Measurements from ENCODE around the gene MEIOSIN.
"Not testable (repeated sequence)": the region's sequence is repeated elsewhere in the genome, so short reads cannot be mapped to it uniquely, and the experiment has no call there.

The MEIOSIN gene, protein sequence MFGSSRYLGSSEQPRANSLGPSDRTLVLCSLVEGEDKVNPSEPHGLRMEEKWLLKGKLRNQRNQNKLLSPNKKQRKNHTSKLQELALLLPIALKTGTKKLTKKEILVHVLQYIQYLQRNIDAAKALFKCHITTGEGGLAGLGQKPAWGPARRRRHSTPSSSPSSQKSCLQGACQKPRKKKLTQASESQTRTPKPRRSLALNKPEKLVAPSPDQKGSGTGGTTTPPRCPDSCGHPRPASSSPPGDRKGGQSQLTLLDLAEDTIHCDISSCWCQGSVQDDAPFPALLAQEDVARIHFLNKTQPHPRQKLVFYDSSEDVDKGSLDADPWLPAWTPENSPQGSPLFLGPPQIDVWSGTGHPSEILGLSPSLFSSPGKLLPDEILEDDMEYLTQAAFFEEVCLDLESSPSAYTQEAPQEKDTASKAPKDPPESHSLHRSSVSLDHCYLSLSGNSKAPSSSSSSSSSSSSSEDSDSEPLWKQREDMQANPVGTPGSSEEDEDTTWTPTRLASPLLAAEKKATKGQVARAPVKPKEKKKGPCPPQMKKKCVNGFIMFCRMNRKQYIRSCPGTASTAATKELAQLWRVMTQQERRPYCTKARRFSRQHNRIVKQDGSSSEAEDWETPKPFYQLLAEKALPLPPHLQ

DNA sequence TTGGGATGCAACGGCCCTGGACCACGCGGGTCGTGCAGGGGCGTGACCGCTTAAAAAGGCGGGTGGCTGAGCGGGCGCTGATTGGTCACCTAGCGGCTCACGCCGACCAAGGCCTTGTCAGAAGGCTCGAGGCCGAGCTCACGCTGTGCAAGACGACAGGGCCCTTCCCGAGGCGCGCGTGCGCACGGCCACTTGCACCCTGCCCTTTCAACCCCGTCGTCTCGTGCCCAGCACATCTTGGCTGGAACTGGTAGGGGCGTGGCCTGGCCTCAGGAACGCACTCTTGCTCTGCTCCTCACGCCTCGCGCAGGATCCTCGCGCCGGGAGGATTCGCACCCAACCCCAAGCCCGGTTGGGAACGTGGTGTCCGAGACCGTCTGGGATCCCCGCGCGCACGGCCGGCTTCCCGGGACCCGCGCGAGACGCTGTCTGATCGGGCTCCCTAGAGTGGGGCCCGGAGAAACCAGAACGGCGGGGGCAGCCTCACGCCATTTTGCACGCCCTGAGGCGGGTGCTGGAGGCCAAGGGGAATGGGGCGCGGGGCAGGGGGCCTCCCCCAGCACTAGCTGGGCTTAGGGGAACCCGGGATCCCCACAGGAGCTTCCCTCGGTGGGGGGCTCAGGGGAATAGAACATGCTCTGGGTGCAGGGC, at the start of gene MEIOSIN:
MEIOSIN (plus strand) TSS at position 280 of the 651 bp plus-strand sequence. CDS start 1,938 bp downstream, outside the sequence.
- DNase-seq (ENCODE audit: low read depth): no peak

DNA sequence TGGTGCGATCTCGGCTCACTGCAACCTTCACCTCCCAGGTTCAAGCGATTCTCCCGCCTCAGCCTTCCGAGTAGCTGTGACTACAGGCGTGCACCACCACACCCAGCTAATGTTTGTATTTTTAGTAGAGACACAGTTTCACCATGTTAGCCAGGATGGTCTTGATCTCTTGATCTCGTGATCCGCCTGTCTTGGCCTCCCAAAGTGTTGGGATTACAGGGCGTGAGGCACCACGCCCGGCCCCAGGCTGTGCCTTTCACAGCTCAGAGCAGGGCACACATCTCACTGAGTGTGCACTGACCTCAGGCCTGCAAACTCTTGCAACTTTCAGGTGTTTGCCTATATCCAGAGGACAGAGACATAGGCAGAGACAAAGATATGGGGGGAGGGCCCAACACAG, 48.2 kb upstream of the MEIOSIN start:
- DNase-seq (ENCODE audit: low read depth): not testable (repeated sequence)

DNA sequence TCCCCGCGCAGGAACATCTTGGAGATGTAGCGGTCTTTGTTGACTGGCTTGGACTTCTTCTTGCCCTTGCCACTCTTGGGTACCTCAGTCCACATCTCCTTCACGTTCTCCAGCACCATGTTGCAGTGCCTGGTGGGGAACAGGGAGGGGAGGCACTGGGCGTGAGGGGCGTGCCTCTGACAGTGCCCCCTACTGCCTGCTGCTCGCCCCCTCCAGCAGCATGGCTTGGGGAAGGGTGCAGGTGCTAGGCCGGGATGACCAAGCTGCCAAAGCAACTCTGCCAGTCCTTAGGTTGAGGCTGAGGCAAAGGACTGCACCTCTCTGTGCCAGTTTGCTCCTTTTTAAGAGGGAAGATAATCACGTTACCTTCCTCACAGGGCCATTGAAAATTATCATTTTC, 45.6 kb upstream of the MEIOSIN start:
- DNase-seq (ENCODE audit: low read depth): no peak

DNA sequence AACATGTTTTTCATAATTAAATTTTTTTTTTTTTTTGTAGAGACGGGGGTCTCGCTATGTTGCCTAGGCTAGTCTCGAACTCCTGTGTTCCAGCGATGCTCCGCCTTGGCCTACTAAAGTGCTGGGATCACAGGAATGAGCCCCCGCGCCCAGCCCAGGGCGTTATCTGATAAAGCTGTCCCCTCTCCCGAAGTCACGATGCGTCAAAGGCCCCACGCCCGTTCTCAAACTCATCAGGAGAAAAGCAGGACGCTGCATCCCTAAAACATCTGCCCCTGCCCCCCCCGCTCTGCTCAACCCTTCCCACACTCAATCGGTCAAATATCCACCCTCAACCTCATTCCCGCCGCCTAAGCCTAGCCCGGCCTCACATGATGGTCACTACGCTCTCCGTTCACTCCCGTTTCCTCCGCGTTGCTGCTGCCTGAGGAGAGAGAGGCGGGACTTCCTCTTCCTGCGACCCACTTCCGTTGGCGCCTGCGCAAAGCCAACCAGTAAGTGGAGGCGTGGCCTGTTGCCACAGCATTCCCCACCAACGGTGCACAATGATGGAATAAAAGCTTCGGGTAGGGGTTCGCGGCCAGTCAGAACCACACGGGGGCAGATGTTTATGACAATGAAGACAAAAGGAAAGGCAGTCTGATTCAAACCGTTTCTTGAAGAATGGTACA, 41.6 kb upstream of the MEIOSIN start, which contains the start of gene SNRPD2:
SNRPD2 (minus strand) TSS at position 438 of the 671 bp plus-strand sequence; CDS start at position 373, 65 bp downstream.
- DNase-seq (ENCODE audit: low read depth): peak; percentile 83

DNA sequence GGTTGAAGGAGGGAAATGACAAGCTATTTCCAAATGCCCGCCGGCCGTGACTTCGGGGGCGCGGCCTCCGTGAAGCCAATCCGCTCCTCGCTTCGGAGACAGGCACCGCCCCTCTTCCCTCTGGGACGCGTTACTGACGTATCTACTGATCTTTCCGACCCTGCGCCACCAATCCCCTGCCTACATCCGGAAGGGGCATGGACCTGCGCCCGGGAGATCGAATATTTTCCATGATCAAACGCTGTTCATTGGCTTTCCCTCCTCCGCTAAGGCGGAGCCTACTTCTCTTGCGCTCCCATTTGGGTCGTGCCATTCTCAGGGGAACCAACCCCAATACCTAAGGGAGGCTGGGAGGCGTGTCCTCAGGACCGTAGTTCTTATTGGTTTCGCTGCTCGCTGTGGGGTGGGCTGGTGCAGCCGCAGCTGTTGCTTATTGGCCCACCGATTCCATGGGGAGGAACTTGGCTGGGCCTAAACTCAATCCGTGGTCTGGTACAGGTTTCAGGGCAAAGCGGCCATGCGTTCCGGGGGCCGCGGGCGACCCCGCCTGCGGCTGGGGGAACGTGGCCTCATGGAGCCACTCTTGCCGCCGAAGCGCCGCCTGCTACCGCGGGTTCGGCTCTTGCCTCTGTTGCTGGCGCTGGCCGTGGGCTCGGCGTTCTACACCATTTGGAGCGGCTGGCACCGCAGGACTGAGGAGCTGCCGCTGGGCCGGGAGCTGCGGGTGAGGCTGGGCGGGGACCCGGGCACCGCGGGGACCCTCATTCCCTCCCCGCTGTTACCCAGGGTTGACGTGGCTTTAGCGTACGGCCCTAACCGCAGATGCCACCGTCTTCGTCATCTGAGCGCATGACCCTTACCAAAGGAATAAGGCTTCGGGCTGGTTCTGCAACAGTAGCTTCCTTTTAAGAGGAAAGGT, 40.8 kb upstream of the MEIOSIN start, which contains the start of gene QPCTL:
QPCTL (plus strand) TSS at position 480 of the 919 bp plus-strand sequence; CDS start at position 518, 38 bp downstream.
- peak; percentile 99 for DNase-seq (ENCODE audit: low read depth)

DNA sequence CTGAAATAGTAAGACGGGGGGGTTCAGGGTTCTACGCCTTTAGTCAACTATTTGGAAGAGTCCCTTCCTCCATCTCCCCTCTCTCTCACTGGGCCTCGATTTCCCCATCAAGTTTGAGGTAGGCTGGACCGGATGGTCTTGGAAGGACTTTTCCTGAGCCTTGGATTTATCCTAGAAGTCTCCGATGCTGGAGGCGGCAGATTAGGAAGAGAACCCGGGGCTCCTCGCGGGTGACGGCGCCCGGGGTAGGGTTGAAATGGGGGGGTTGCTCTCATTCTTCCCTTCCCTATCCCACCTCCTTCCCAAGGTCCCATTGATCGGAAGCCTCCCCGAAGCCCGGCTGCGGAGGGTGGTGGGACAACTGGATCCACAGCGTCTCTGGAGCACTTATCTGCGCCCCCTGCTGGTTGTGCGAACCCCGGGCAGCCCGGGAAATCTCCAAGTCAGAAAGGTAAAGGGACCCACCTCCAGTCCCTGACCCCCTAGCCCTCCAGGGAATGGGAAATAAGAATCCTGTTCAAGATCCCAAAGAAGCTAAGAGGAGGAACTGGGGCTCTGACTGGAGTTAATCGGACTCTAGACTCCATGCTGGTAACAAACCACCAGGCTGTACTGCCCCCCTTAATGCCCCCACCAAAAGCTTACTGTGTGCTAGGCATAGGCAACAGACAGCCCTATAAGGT, 40.0 kb upstream of the MEIOSIN start:
- DNase-seq (ENCODE audit: low read depth): no peak

DNA sequence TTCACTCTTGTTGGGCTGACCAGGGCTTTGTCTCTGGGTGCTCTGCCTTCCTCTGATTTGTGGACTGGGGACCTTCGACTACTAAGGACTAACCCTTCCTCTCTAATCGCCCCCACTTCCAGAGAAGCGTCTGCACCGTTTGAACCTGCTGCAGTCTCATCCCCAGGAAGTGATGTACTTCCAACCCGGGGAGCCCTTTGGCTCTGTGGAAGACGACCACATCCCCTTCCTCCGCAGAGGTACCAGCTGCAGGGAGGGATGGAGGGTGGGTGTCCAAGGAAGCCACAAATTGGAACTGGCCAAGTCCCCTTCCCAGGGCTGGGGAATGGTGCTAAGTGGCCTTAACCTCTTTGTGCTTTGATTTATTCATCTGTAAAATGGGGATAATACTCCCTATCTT, 31.6 kb upstream of the MEIOSIN start:
- no peak for DNase-seq (ENCODE audit: low read depth)

DNA sequence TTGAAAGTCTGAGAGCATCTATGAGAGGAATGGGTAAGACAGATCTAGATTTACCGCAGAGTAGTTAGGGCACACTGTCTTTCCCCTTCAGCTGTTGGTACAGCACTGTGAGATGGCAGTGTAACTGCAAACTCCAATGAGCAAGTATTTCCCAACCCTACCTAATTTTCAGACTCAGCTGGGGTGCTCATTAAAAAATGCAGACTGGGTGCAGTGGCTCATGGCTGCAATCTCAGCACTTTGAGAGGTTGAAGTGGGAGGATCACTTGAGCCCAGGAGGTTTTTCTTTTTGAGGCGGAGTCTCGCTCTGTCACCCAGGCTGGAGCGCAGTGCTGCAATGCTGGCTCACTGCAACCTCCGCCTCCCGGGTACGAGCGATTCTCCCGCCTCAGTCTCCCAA, 28.1 kb upstream of the MEIOSIN start:
- no peak for DNase-seq (ENCODE audit: low read depth)

DNA sequence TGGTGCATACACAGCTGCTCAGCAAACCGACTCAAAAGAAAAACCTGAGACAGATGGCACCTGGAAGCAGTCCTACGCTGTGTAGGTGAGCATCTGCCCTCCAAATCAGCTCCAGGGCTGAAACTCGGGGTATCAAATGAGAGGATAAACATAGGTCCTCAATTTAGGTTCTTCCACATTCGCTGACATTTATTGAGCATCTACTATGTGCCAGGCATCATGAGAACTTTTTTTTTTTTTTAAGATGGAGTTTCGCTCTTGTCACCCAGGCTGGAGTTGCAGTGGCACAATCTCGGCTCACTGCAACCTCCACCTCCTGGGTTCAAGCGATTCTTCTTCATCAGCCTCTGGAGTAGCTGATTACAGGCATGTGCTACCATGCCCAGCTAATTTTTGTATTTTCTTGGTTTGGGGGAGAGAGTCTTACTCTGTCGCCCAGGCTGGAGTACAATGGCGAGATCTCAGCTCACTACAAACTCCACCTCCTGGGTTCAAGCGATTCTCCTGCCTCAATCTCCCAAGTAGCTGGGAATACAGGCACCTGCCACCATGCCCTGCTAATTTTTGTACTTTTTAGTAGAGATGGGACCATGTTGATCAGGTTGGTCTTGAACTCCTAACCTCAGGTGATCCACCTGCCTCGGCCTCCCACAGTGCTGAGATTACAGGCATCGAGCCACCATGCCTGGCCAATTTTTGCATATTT, 27.4 kb upstream of the MEIOSIN start:
- no peak for DNase-seq (ENCODE audit: low read depth)

DNA sequence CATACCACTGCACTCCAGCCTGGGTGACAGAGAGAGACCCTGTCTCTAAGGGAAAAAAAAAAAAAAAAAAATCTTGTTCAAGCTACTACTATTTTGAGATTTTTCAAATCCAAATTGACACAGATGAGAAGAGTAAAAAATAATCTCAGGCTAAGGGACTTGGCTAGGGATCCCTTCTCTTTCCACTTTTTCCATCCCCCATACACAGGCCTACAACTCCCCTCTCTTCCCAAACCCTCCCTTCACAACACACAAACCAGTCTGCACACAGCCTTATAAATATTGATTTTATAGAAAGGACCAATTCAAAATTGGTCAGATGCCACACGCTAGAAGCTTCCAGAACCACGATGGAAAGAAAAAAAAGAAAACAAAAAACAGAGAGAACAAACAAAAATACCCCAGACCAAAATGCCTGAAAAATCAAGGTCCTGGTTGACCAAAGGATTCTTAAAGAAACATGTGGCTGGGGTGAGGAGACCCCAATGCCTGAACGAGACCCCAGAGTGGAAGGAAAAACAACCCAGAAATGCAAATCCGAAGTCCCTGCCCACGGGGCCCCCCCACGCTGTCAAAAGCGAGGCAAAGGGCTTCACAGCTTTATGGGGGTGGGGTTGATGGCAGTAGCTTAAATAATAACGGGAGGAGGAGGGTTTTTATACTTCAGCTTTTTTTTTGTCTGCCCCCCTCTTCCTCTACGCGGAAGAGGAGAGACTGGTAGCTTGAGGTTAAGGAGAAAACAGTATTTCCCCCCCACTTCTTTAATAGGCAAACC, 22.7 kb upstream of the MEIOSIN start:
- no peak for DNase-seq (ENCODE audit: low read depth)

DNA sequence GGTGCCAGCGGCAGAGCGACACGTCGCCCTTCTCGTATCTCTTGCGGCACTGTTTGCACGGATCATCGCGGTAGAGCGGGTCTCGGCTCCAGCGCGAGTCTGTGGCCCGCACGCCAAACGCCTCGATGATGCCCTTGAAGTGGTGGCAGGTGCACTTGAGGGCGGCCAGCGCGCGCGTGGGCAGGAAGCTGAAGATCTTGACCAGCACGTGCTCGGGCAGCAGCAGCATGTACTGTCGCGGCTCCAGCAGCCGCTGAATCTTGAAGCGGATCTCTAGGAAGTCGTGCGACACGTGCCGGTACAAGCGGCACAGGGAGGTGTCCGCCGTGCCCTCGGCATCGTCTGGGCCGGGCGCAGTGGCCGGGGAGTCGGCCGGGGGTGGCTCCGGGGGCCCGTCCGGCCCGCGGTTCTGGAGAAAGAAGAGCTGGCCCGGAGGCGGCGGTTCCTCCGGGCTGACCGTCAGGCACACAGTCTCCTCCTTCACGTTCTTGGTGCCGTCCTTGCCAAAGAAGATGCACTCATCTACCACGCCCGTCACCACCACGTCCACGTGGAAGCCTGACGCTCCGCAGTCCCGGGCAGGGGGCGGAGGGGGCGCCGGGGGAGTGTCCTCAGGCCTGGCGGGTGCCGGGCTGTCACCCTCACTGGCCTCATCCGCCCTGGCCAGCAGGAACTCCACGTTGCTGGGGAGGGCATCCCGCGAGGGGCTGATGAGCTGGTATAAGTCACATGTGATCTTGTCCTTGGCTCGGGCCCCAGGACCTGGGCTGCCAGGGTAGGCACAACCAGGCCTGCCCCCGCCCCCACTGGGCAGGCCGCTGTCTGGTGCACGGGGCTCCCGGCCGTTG, 21.2 kb upstream of the MEIOSIN start:
- no peak for DNase-seq (ENCODE audit: low read depth)

DNA sequence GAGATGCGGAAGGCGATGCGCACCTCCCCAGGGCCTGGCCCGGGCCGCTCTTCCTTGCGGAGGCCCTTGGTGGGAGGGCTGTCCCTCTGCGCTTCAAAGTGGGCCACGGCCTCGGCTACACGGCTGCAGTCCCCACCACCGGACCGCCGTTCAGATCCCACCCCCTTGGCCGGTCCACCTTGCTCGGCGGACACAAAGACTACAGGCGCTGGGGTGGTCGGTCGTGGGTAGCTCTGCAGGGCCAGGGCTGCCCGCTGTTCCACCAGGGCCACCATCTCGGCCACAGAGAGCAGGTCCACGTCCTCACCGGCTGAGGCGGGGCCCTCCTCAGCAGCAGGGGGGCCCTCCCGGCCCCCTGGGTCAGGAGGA, 20.6 kb upstream of the MEIOSIN start:
- no peak for DNase-seq (ENCODE audit: low read depth)

DNA sequence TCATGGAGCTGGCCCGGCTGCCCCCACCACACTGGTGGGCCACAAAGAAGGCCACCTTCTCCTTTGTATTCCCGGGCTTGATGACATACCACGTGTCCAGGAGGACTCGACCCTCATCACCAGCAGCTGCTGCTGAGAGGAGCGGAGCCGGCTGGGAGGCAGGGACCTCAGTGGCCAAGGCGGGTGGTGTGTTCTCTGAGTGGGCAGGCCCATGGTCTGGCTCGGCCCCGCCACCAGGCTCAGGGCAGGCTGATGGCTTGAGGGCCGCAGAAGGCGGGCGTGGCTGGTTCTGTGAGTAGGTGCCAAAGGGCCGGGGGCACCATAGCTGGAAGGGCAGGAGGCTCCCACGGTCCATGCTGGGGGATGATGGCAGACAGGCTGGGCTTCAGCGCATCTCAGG, 20.1 kb upstream of the MEIOSIN start:
- no peak for DNase-seq (ENCODE audit: low read depth)

DNA sequence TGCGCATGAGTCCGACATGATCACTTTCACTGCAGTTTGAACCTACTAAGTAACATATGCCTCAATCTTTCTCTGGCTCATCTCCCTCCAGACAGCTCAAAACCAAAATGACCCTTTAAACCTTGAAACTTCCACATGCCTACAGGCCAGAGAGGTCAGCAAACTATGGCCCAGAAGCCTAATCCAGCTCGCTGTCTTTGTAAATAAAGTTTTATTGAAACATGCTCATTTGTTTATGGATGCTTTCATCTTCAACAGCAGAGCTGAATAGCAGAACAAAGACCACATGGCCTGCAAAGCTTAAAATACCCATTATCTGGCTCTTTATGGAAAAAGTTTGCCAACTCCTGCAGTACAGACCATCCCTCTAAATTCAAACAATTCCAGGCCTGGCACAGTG, 18.1 kb upstream of the MEIOSIN start:
- DNase-seq (ENCODE audit: low read depth): no peak

DNA sequence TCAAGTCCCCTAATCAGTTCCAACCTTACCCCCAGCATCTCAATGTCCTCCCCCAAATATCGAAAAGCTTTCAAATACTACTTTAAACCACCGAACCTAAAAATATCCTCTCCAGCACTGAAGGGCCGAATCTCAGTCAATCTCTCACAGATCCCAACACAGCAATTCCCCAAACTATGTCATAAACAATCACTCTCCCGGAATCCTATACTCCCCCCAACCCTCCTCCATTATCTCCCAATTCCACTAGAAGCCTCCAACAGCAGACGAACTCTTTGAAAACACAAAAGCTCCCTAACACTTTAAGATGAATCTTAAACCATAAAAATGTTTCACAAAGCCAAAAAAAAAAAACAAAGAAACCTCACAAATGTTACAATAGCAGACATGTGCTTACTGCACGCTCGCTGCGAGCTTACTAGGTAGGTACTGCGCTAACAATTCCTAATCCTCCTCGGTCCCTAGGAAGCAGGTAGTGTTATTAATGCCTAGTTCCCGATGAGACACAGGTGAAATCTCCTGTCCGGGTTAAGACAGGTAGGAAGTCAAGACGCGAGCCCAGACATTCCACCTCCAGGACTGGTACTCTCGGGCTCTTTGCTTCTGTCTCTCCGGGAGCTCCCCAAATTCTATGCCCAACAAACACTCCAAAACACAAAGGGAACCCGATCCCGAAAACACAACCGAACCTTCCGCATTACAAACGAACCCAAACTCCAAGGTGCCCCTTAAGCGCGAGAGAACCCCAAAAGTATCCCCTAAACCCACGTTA, 16.7 kb upstream of the MEIOSIN start:
- no peak for DNase-seq (ENCODE audit: low read depth)

DNA sequence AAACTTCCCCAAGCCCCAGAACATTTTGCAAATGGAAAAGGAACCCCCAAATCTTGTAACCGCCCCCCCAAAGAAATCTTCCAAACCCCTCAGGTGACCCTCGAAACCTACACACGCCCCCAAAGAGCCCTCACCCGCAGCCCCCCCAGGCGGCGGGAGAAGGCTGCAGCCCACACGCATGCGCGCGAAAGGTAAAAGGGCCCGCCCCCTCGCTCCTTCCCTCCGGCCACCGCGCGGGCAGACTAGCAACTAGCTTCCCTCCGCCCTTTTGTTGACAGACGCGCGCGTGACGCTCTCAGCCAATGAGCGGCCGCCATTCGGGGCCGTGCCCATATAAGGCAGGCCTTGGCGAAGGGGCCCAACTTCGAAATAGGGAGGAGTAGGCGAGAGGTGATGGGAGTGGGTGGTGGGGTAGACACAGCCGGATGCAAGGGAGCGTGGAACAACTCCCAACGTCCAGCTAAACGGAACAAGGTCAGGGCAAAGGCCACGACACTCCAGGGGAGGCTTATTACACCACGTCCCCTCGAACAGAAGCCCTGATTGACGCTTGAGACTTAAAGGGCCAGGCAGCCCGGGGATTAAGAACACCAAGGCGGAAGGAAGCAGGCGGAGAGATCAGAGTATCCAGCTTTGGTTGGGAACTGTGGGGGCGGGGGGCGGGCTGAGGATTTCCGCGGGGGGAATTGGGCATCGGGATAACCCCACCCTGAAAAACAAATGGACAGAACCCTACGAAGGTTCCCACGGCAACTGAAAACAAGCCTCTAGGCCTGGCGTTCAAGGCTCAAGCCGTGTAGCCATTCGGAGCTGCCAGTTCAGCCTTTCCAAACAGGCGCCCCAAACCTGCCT, 15.9 kb upstream of the MEIOSIN start:
- peak; percentile 89 for DNase-seq (ENCODE audit: low read depth)
